GM12891 (cell line): ENCODE data around the gene NHSL1.

ENCODE experiments used
- PAX5 ChIP-seq: IDR thresholded peaks from 2 replicates; pipeline ENCODE4 v1.6.1; 2011; ENCODE audit warnings: low read length, moderate library complexity, mild to moderate bottlenecking; ENCODE audit not compliant: insufficient read depth, severe bottlenecking
- POLR2A ChIP-seq: IDR thresholded peaks from 2 replicates; pipeline ENCODE4 v1.6.1; 2011; ENCODE audit warnings: low read depth, low read length, control low read depth
- POLR2AphosphoS5 ChIP-seq: IDR thresholded peaks from 2 replicates; pipeline ENCODE4 v1.6.1; 2011; ENCODE audit warnings: low read depth, low read length, control low read depth
- POU2F2 ChIP-seq: IDR thresholded peaks from 2 replicates; pipeline ENCODE4 v1.6.1; 2011; ENCODE audit warnings: low read depth, mild to moderate bottlenecking, control low read depth, low read length, moderate library complexity
- SPI1 ChIP-seq: IDR thresholded peaks from 2 replicates; pipeline ENCODE4 v1.6.1; 2011; ENCODE audit warnings: low read depth, low read length, control low read depth
- TAF1 ChIP-seq: IDR thresholded peaks from 2 replicates; pipeline ENCODE4 v1.6.1; 2011; ENCODE audit warnings: low read depth, low read length, control low read depth

- no peak for TF ChIP-seq POU2F2
- no peak for TF ChIP-seq POLR2A
- no peak for TF ChIP-seq TAF1
- no peak for TF ChIP-seq POLR2AphosphoS5
- TF ChIP-seq SPI1: no peak
- no peak for TF ChIP-seq PAX5
Observed at GRCh38 chr6:138523347-138524210, 24.3 kb upstream of the NHSL1 start.
